Endothelial cell of umbilical vein (primary cell): ENCODE results near the gene IFT27. TPM values are rescaled to one million over a fixed set of nuclear protein-coding genes. Genes with fewer than 3 reads are reported as not detected.

ENCODE experiments used
- BruUV-seq: library from RNA; stranded (reverse); fragments of 400-500 nt; replicated peaks from 2 replicates; lab custom pipeline; 2021; lab: Mats Ljungman, UMichigan
- CTCF ChIA-PET: fragments of 300-600, 350-600 bp; sonication (Branson Sonifier 250); formaldehyde crosslinking; loops from one replicate; lab custom pipeline; 2021; ENCODE audit warnings: antibody characterized with exemption, inconsistent platforms; lab: Charles Lee
- POLR2A ChIA-PET: fragments of 300-600, 350-600 bp; sonication (Branson Sonifier 250); formaldehyde crosslinking; loops from one replicate; lab custom pipeline; 2021; ENCODE audit warnings: antibody characterized with exemption, inconsistent platforms; lab: Charles Lee
- DNase-seq: peaks from one replicate; pipeline ENCODE4 v3.0.0-alpha.2; 2011; ENCODE audit warnings: low read depth, low spot score
- FAIRE-seq: peaks from 2 replicates; lab custom pipeline; 2011; peaks lifted over from hg19 to GRCh38; lab: Jason Lieb, UNC
- H2AFZ ChIP-seq: 2 replicates; pipeline ENCODE4 v1.6.0; 2012; ENCODE audit warnings: low read depth, low read length, control low read depth, inconsistent platforms
- H3K27ac ChIP-seq: 2 replicates; pipeline ENCODE4 v1.5.1; 2011; ENCODE audit warnings: low read depth, mild to moderate bottlenecking, control low read depth, low read length, moderate library complexity; ENCODE audit not compliant: insufficient read depth
- H3K27me3 ChIP-seq, 2 experiments: 2 replicates each; pipeline versions ENCODE4 v1.6.0 to v1.6.1; 2011; ENCODE audit warnings: low read length in 2 of 2, mixed read lengths in 1 of 2; ENCODE audit not compliant: control insufficient read depth in 2 of 2, insufficient read depth in 2 of 2
- H3K36me3 ChIP-seq, 2 experiments: 2 replicates in 1 of 2; 3 replicates in 1 of 2; pipeline ENCODE4 v1.5.1; 2011; ENCODE audit warnings: low read length in 2 of 2, mild to moderate bottlenecking in 1 of 2, moderate library complexity in 1 of 2; ENCODE audit not compliant: control insufficient read depth in 2 of 2, insufficient read depth in 2 of 2; ENCODE audit errors: extremely low read depth in 1 of 2
- H3K4me1 ChIP-seq: 3 replicates; pipeline ENCODE4 v1.5.1; 2011; ENCODE audit warnings: mild to moderate bottlenecking, low read length; ENCODE audit not compliant: control insufficient read depth, insufficient read depth; ENCODE audit errors: extremely low read depth
- H3K4me2 ChIP-seq: 2 replicates; pipeline ENCODE4 v1.6.1; 2011; ENCODE audit warnings: low read length, control low read depth, mixed read lengths; ENCODE audit not compliant: insufficient read depth
- H3K4me3 ChIP-seq, 3 experiments: fragments of 200-600 bp in 1 of 3; sonication (generic), shearing (Covaris generic) in 1 of 3; replicated peaks in 1 of 3; 2 replicates each; pipeline ENCODE4 v1.5.1; 2011 to 2016; ENCODE audit warnings: control low read depth in 3 of 3, low read length in 3 of 3, mild to moderate bottlenecking in 2 of 3, inconsistent platforms in 1 of 3, low read depth in 1 of 3, moderate library complexity in 1 of 3; ENCODE audit not compliant: insufficient read depth in 1 of 3
- H3K79me2 ChIP-seq: 2 replicates; pipeline ENCODE4 v1.6.0; 2012; ENCODE audit warnings: low read length, inconsistent platforms; ENCODE audit not compliant: control insufficient read depth, insufficient read depth
- H3K9ac ChIP-seq: replicated peaks from 2 replicates; pipeline ENCODE3; 2011; ENCODE audit warnings: low read length, control low read depth; ENCODE audit not compliant: insufficient read depth; ENCODE audit errors: extremely low read depth
- H3K9me1 ChIP-seq: replicated peaks from 3 replicates; pipeline ENCODE4 v1.6.0; 2011; ENCODE audit warnings: mild to moderate bottlenecking, low read length; ENCODE audit not compliant: control insufficient read depth, insufficient read depth; ENCODE audit errors: extremely low read depth
- H3K9me3 ChIP-seq: replicated peaks from 2 replicates; pipeline ENCODE4 v1.5.1; 2012; ENCODE audit warnings: low read length, inconsistent platforms; ENCODE audit not compliant: control insufficient read depth, insufficient read depth
- H4K20me1 ChIP-seq: replicated peaks from 2 replicates; pipeline ENCODE3; 2011; ENCODE audit warnings: mild to moderate bottlenecking, low read length; ENCODE audit not compliant: control insufficient read depth, insufficient read depth; ENCODE audit errors: extremely low read depth
- EZH2 ChIP-seq: IDR thresholded peaks from 2 replicates; pipeline ENCODE4 v1.6.1; 2012; ENCODE audit warnings: borderline replicate concordance, low read depth, mild to moderate bottlenecking, moderate library complexity, low read length, inconsistent platforms; ENCODE audit not compliant: severe bottlenecking
- FOS ChIP-seq: IDR thresholded peaks from 2 replicates; pipeline ENCODE4 v1.6.1; 2011; ENCODE audit warnings: mild to moderate bottlenecking, low read length, moderate library complexity, borderline replicate concordance; ENCODE audit not compliant: insufficient read depth
- GATA2 ChIP-seq: IDR thresholded peaks from 2 replicates; pipeline ENCODE4 v1.7.0; 2011; ENCODE audit warnings: low read depth, mild to moderate bottlenecking, moderate library complexity, mixed read lengths, low read length; ENCODE audit not compliant: insufficient read length, insufficient read depth
- JUN ChIP-seq: IDR thresholded peaks from 2 replicates; pipeline ENCODE4 v1.6.1; 2011; ENCODE audit warnings: borderline replicate concordance, low read depth; ENCODE audit not compliant: insufficient read length, insufficient read depth
- MYC ChIP-seq: IDR thresholded peaks from one replicate; pipeline ENCODE4 v1.6.1; 2011; ENCODE audit warnings: mild to moderate bottlenecking, low read depth, low read length
- POLR2A ChIP-seq: IDR thresholded peaks from 2 replicates; pipeline ENCODE4 v1.6.1; 2012; ENCODE audit warnings: low read depth, mild to moderate bottlenecking, control low read depth, low read length
- POLR2AphosphoS5 ChIP-seq: IDR thresholded peaks from 2 replicates; pipeline ENCODE4 v1.6.1; 2012; ENCODE audit warnings: low read depth, mild to moderate bottlenecking, control low read depth, low read length, moderate library complexity; ENCODE audit not compliant: insufficient read depth
- dilution Hi-C: fragments of 300-500 bp; cut with MboI; formaldehyde crosslinking; loops from one replicate; pipeline ENCODE4 v1.15.0; 2019; ENCODE audit warnings: low sequenced_read_pairs; ENCODE audit not compliant: extremely low pct_ligation_motif_present
- intact Hi-C: fragments of 100-400 bp; cut with micrococcal nuclease; formaldehyde crosslinking; loops from one replicate; pipeline ENCODE4 v1.10.0; 2022
- polyA plus RNA-seq, 4 experiments: library from polyadenylated mRNA; depleted of rRNA in 3 of 4; stranded (reverse) in 3 of 4; unstranded in 1 of 4; fragments of >200 nt; gene quantifications; 2 replicates each; pipeline versions ENCODE4 v1.2.1 to v1.2.3, GENCODE V29; 2011 to 2012; ENCODE audit warnings: missing spikeins in 1 of 4
- total RNA-seq: library from RNA; stranded (reverse); gene quantifications from 2 replicates; pipeline ENCODE4 v1.2.3, GENCODE V29; 2021
- TF ChIP-seq, protein P1 (sequence below), 2 donors: IDR thresholded peaks; 1 replicate in 1 of 2; 2 replicates in 1 of 2; pipeline ENCODE4 v1.5.1; 2011; ENCODE audit warnings: low read length in 2 of 2, mild to moderate bottlenecking in 2 of 2, moderate library complexity in 2 of 2, control low read depth in 1 of 2, inconsistent platforms in 1 of 2, low read depth in 1 of 2; ENCODE audit not compliant: insufficient read depth in 1 of 2; ENCODE audit errors: extremely low read depth in 1 of 2
- TF ChIP-seq, protein P2 (sequence below): IDR thresholded peaks from 2 replicates; pipeline ENCODE4 v1.6.1; 2011; ENCODE audit not compliant: insufficient read depth, insufficient read length

Gene IFT27
- total and polyA plus RNA-seq, 2 donors (not counting 3 experiments of a cell fraction or from before 2014, with no cell fraction given): 29.9 to 33.7 TPM

DNA sequence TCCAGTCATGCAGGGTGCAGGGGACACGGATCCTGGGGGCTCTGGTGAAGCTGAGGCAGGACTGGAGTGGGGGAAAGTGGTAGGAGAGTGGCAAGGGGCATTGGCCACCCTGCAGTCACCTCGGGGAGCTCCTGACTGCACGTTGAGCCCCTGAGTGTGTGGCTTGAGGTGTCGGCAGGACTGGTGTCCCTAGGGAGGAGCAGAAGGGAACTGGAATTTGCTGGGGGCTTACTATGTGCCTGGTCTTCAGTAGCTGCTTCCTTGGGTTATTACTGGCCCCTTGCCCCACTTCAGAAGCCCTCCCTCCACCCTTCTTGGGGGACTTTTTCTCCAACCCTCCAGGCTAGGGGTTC lies 31.5 kb downstream of the IFT27 start:
- H3K4me3 ChIP-seq: no peak overlapping the region
- no peaks in the 10 kb centered on the region for H3K9me3 ChIP-seq
- no peaks in the 10 kb centered on the region for H3K4me1 ChIP-seq
- H3K36me3 ChIP-seq: no peaks in the 10 kb centered on the region
- no peak overlapping the region for H3K27ac ChIP-seq
- FAIRE-seq (no peak), DNase-seq (no peak)
- H3K27me3 ChIP-seq: peaks cover 0 to 2% of the 10 kb centered on the region in 2 experiments
- ChIA-PET CTCF (interaction anchor here (1.0 to 1.3 kb wide), 4 partner anchors 8 to 38 kb away, joined by 3 to 5 read pairs (median 4); no protein-coding TSS in a partner anchor), POLR2A (no interaction called here)
- BruUV-seq: no TSS peak
- H4K20me1 ChIP-seq: no peaks in the 10 kb centered on the region
- no peak overlapping the region for H2AFZ ChIP-seq
- dilution Hi-C loops (no loop called here), intact Hi-C loops (no loop called here)
- TF ChIP-seq, protein P1, sequence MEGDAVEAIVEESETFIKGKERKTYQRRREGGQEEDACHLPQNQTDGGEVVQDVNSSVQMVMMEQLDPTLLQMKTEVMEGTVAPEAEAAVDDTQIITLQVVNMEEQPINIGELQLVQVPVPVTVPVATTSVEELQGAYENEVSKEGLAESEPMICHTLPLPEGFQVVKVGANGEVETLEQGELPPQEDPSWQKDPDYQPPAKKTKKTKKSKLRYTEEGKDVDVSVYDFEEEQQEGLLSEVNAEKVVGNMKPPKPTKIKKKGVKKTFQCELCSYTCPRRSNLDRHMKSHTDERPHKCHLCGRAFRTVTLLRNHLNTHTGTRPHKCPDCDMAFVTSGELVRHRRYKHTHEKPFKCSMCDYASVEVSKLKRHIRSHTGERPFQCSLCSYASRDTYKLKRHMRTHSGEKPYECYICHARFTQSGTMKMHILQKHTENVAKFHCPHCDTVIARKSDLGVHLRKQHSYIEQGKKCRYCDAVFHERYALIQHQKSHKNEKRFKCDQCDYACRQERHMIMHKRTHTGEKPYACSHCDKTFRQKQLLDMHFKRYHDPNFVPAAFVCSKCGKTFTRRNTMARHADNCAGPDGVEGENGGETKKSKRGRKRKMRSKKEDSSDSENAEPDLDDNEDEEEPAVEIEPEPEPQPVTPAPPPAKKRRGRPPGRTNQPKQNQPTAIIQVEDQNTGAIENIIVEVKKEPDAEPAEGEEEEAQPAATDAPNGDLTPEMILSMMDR (IDR thresholded peaks at IDR 0.05; ENCODE audit: extremely low read depth in 1 of 2, insufficient read depth in 1 of 2, low read depth in 1 of 2, low read length in 2 of 2): no peak
- TF ChIP-seq, protein P2, sequence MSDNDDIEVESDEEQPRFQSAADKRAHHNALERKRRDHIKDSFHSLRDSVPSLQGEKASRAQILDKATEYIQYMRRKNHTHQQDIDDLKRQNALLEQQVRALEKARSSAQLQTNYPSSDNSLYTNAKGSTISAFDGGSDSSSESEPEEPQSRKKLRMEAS: no peak
- TF ChIP-seq POLR2A (no peak), POLR2AphosphoS5 (no peak), GATA2 (no peak), FOS (no peak), JUN (no peak), MYC (no peak), EZH2 (no peak)
- no peaks in the 10 kb centered on the region for H3K9me1 ChIP-seq
- no peak overlapping the region for H3K4me2 ChIP-seq
- H3K9ac ChIP-seq: no peak overlapping the region
- no peaks in the 10 kb centered on the region for H3K79me2 ChIP-seq
